Measurements from ENCODE around the gene TRIO. TPM values are rescaled to one million over a fixed set of nuclear protein-coding genes. Genes with fewer than 3 reads are reported as not detected.

The TRIO gene
- total RNA-seq: 92.3 and 105 TPM in 2 replicates

GRCh38 chr5:14142827-14143545, at the start of gene TRIO:
TSS of gene TRIO (plus strand) at chr5:14143342. CDS start at chr5:14143726, 384 bp downstream.

Other genes with a start within 250 kb of the TRIO start
- 0.11 and 0.17 TPM in 2 replicates for gene DNAH5, start 198.7 kb upstream of the TRIO start, total RNA-seq